Endothelial cell (in vitro differentiated cells): ENCODE measurements around the gene RHBG. TPM values are rescaled to one million over a fixed set of nuclear protein-coding genes. Genes with fewer than 3 reads are reported as not detected.

Experiments used
- DNase-seq: peaks from one replicate; pipeline ENCODE4 v3.0.0; 2021; ENCODE audit warnings: low spot score
- H3K27ac Mint-ChIP-seq: one replicate; pipeline ENCODE4 v1.8.0; 2021; ENCODE audit warnings: mixed read lengths, inconsistent platforms; ENCODE audit not compliant: unreplicated experiment
- H3K27me3 Mint-ChIP-seq: one replicate; pipeline ENCODE4 v1.8.0; 2021; ENCODE audit warnings: mild to moderate bottlenecking, moderate library complexity, mixed read lengths, inconsistent platforms; ENCODE audit not compliant: unreplicated experiment
- H3K36me3 Mint-ChIP-seq: one replicate; pipeline ENCODE4 v1.8.0; 2021; ENCODE audit warnings: mild to moderate bottlenecking, low read depth, mixed read lengths, inconsistent platforms; ENCODE audit not compliant: unreplicated experiment
- H3K4me1 Mint-ChIP-seq: one replicate; pipeline ENCODE4 v1.8.0; 2021; ENCODE audit warnings: mild to moderate bottlenecking, mixed read lengths, inconsistent platforms; ENCODE audit not compliant: unreplicated experiment
- H3K4me3 Mint-ChIP-seq: one replicate; pipeline ENCODE4 v1.8.0; 2021; ENCODE audit warnings: mild to moderate bottlenecking, mixed read lengths, inconsistent platforms; ENCODE audit not compliant: unreplicated experiment
- H3K9me3 Mint-ChIP-seq: one replicate; pipeline ENCODE4 v1.8.0; 2021; ENCODE audit warnings: mixed read lengths, inconsistent platforms; ENCODE audit not compliant: unreplicated experiment
- CTCF ChIP-seq: fragments of 200-600 bp; sonication (generic); IDR thresholded peaks from one replicate; pipeline ENCODE4 v1.5.0; 2021; ENCODE audit warnings: antibody characterized with exemption; ENCODE audit not compliant: unreplicated experiment
- total RNA-seq: library from RNA; stranded (reverse); fragmentation: NEBNext Ultra II Directional; extraction: Animal tissue kit (Norgen Biotek cat#: 25700); gene quantifications from one replicate; pipeline ENCODE4 v1.2.1, GENCODE V29; 2021; ENCODE audit not compliant: unreplicated experiment

The RHBG gene
- total RNA-seq, 1 donor from 2014 or later: not detected

GRCh38 chr1:156424806-156425432 is 55.9 kb downstream of the RHBG start:
- DNase-seq: no peak
- Mint-ChIP-seq H3K4me1 (peaks cover 44% of the 10 kb centered on the region), H3K27ac (no peak overlapping the region)

GRCh38 chr1:156425943-156426342 is 56.9 kb downstream of the RHBG start:
- H3K4me1 Mint-ChIP-seq: peaks cover 52% of the 10 kb centered on the region
- DNase-seq: no peak
- peaks cover 7% of the 10 kb centered on the region for H3K36me3 Mint-ChIP-seq
- H3K4me3 Mint-ChIP-seq: no peak overlapping the region
- peaks cover 20% of the 10 kb centered on the region for H3K27me3 Mint-ChIP-seq
- TF ChIP-seq CTCF: no peak
- H3K27ac Mint-ChIP-seq: no peak overlapping the region
- H3K9me3 Mint-ChIP-seq: no peaks in the 10 kb centered on the region

More at GRCh38 chr1:156424806-156425432, 55.9 kb downstream of the RHBG start:
- no peak for TF ChIP-seq CTCF
- Mint-ChIP-seq H3K9me3 (no peaks in the 10 kb centered on the region), H3K4me3 (no peak overlapping the region), H3K27me3 (peaks cover 20% of the 10 kb centered on the region), H3K36me3 (peaks cover 7% of the 10 kb centered on the region)

- Mint-ChIP-seq H3K4me1 (peaks cover 58% of the 10 kb centered on the region), H3K4me3 (no peak overlapping the region), H3K9me3 (no peaks in the 10 kb centered on the region), H3K36me3 (peaks cover 7% of the 10 kb centered on the region), H3K27ac (no peak overlapping the region), H3K27me3 (peaks cover 23% of the 10 kb centered on the region)
- TF ChIP-seq CTCF: no peak
- DNase-seq: no peak
These were observed 58.9 kb downstream of the RHBG start for GRCh38 chr1:156427957-156428356.

- no peak overlapping the region for H3K27ac Mint-ChIP-seq
- no peak overlapping the region for H3K4me3 Mint-ChIP-seq
- peaks cover 7% of the 10 kb centered on the region for H3K36me3 Mint-ChIP-seq
- peaks cover 29% of the 10 kb centered on the region for H3K27me3 Mint-ChIP-seq
- H3K9me3 Mint-ChIP-seq: no peaks in the 10 kb centered on the region
- DNase-seq: no peak
- no peak for TF ChIP-seq CTCF
- peaks cover 58% of the 10 kb centered on the region for H3K4me1 Mint-ChIP-seq
These were observed 59.8 kb downstream of the RHBG start for GRCh38 chr1:156428746-156429288.

GRCh38 chr1:156429313-156430060 is 60.5 kb downstream of the RHBG start:
- peak overlapping the region; percentile 65 for H3K4me3 Mint-ChIP-seq
- peaks cover 7% of the 10 kb centered on the region for H3K36me3 Mint-ChIP-seq
- DNase-seq: no peak

More at GRCh38 chr1:156429313-156430060, 60.5 kb downstream of the RHBG start:
- no peaks in the 10 kb centered on the region for H3K9me3 Mint-ChIP-seq
- peaks cover 28% of the 10 kb centered on the region for H3K27me3 Mint-ChIP-seq
- H3K4me1 Mint-ChIP-seq: peaks cover 58% of the 10 kb centered on the region
- peak overlapping the region; percentile 32 for H3K27ac Mint-ChIP-seq
- TF ChIP-seq CTCF: no peak
